H9 (cell line): ENCODE data around the gene UTP25. TPM values are rescaled to one million over a fixed set of nuclear protein-coding genes. Genes with fewer than 3 reads are reported as not detected.

ENCODE experiments used
- DNase-seq: peaks from one replicate; pipeline ENCODE4 v3.0.0-alpha.2; 2017
- H2AFZ ChIP-seq: one replicate; pipeline ENCODE4 v1.6.1; 2013; ENCODE audit warnings: mild to moderate bottlenecking, low read length, control low read depth, moderate library complexity
- H2AK5ac ChIP-seq: 2 replicates; pipeline ENCODE4 v1.6.1; 2013; ENCODE audit warnings: low read length, control low read depth, mixed read lengths; ENCODE audit not compliant: insufficient read length
- H2BK120ac ChIP-seq: one replicate; pipeline ENCODE4 v1.6.1; 2013; ENCODE audit warnings: low read depth, mild to moderate bottlenecking, low read length, control low read depth, inconsistent platforms; ENCODE audit not compliant: poor library complexity, severe bottlenecking
- H2BK12ac ChIP-seq: 2 replicates; pipeline ENCODE4 v1.6.1; 2013; ENCODE audit warnings: low read length, control low read depth, mixed read lengths, low read depth; ENCODE audit not compliant: insufficient read length
- H2BK15ac ChIP-seq: 2 replicates; pipeline ENCODE4 v1.6.1; 2013; ENCODE audit warnings: low read depth, low read length, control low read depth
- H2BK20ac ChIP-seq: one replicate; pipeline ENCODE4 v1.6.1; 2013; ENCODE audit warnings: low read depth, mild to moderate bottlenecking, low read length, control low read depth, inconsistent platforms; ENCODE audit not compliant: poor library complexity, severe bottlenecking
- H2BK5ac ChIP-seq: 2 replicates; pipeline ENCODE4 v1.6.1; 2013; ENCODE audit warnings: low read length, control low read depth, mixed read lengths; ENCODE audit not compliant: insufficient read length
- H3K14ac ChIP-seq: 2 replicates; pipeline ENCODE4 v1.6.1; 2013; ENCODE audit warnings: low read length, control low read depth; ENCODE audit not compliant: insufficient read depth
- H3K18ac ChIP-seq: 2 replicates; pipeline ENCODE4 v1.6.1; 2013; ENCODE audit warnings: low read depth, mild to moderate bottlenecking, mixed read lengths, low read length, control low read depth; ENCODE audit not compliant: insufficient read length
- H3K23ac ChIP-seq: 2 replicates; pipeline ENCODE4 v1.6.1; 2013; ENCODE audit warnings: low read length, control low read depth, mixed read lengths, low read depth; ENCODE audit not compliant: insufficient read length
- H3K23me2 ChIP-seq: 2 replicates; pipeline ENCODE4 v1.6.1; 2013; ENCODE audit warnings: low read depth, mild to moderate bottlenecking, mixed read lengths, low read length, control low read depth; ENCODE audit not compliant: insufficient read length, poor library complexity, severe bottlenecking
- H3K27ac ChIP-seq: 2 replicates; pipeline ENCODE4 v1.5.1; 2013; ENCODE audit warnings: low read length, control low read depth, mixed read lengths, low read depth; ENCODE audit not compliant: insufficient read length
- H3K27me3 ChIP-seq: 2 replicates; pipeline ENCODE4 v1.6.1; 2013; ENCODE audit warnings: low read length, control low read depth, inconsistent platforms; ENCODE audit not compliant: insufficient read depth
- H3K4ac ChIP-seq: 2 replicates; pipeline ENCODE4 v1.6.1; 2013; ENCODE audit warnings: low read depth, mild to moderate bottlenecking, control low read depth, inconsistent platforms, low read length, moderate library complexity
- H3K4me1 ChIP-seq: 2 replicates; pipeline ENCODE4 v1.6.1; 2013; ENCODE audit warnings: low read length, control low read depth, inconsistent platforms; ENCODE audit not compliant: insufficient read depth
- H3K4me2 ChIP-seq: 2 replicates; pipeline ENCODE4 v1.6.1; 2013; ENCODE audit warnings: low read length, control low read depth, mixed read lengths; ENCODE audit not compliant: insufficient read length, insufficient read depth
- H3K56ac ChIP-seq: 2 replicates; pipeline ENCODE4 v1.6.1; 2013; ENCODE audit warnings: low read depth, mild to moderate bottlenecking, mixed read lengths, low read length, control low read depth; ENCODE audit not compliant: insufficient read length
- H3K79me1 ChIP-seq: 2 replicates; pipeline ENCODE4 v1.6.1; 2013; ENCODE audit warnings: low read depth, mild to moderate bottlenecking, moderate library complexity, low read length, control low read depth, inconsistent platforms; ENCODE audit not compliant: insufficient read depth, poor library complexity, severe bottlenecking
- H3K79me2 ChIP-seq: 2 replicates; pipeline ENCODE4 v1.6.1; 2013; ENCODE audit warnings: low read length, control low read depth, inconsistent platforms; ENCODE audit not compliant: insufficient read depth
- H3K9ac ChIP-seq: 2 replicates; pipeline ENCODE4 v1.6.1; 2013; ENCODE audit warnings: low read length, control low read depth, mixed read lengths; ENCODE audit not compliant: insufficient read length; ENCODE audit errors: extremely low read depth
- H3K9me3 ChIP-seq: one replicate; pipeline ENCODE4 v1.6.1; 2013; ENCODE audit warnings: low read depth, low read length, inconsistent platforms; ENCODE audit not compliant: control insufficient read depth
- H3T11ph ChIP-seq: one replicate; pipeline ENCODE4 v1.6.1; 2013; ENCODE audit warnings: mild to moderate bottlenecking, low read length, control low read depth, inconsistent platforms
- H4K20me1 ChIP-seq: one replicate; pipeline ENCODE4 v1.6.1; 2013; ENCODE audit not compliant: control insufficient read depth, insufficient read length, insufficient read depth
- H4K5ac ChIP-seq: 2 replicates; pipeline ENCODE4 v1.6.1; 2013; ENCODE audit warnings: low read depth, mild to moderate bottlenecking, mixed read lengths, low read length, control low read depth; ENCODE audit not compliant: insufficient read length
- H4K8ac ChIP-seq: replicated peaks from 2 replicates; pipeline ENCODE4 v1.6.1; 2013; ENCODE audit warnings: low read length, control low read depth, mixed read lengths, low read depth; ENCODE audit not compliant: insufficient read length
- H4K91ac ChIP-seq: 2 replicates; pipeline ENCODE4 v1.6.1; 2013; ENCODE audit warnings: low read depth, mild to moderate bottlenecking, moderate library complexity, mixed read lengths, low read length, control low read depth; ENCODE audit not compliant: insufficient read length
- H3K27ac Mint-ChIP-seq, 3 experiments: 2 replicates in 2 of 3; 3 replicates in 1 of 3; pipeline ENCODE4 v1.8.0; 2020 to 2021; ENCODE audit warnings: mixed read lengths in 3 of 3, mild to moderate bottlenecking in 1 of 3, moderate library complexity in 1 of 3
- H3K27me3 Mint-ChIP-seq: 2 replicates; pipeline ENCODE4 v1.8.0; 2021; ENCODE audit warnings: low read depth, mild to moderate bottlenecking, moderate library complexity, mixed read lengths
- H3K36me3 Mint-ChIP-seq, 3 experiments: 2 replicates in 2 of 3; 3 replicates in 1 of 3; pipeline ENCODE4 v1.8.0; 2020 to 2021; ENCODE audit warnings: low read depth in 3 of 3, mixed read lengths in 3 of 3; ENCODE audit not compliant: insufficient read depth in 1 of 3
- H3K4me1 Mint-ChIP-seq, 2 experiments: 2 replicates each; pipeline ENCODE4 v1.8.0; 2020; ENCODE audit warnings: mixed read lengths in 2 of 2
- H3K4me3 Mint-ChIP-seq, 2 experiments: 2 replicates in 1 of 2; 3 replicates in 1 of 2; pipeline ENCODE4 v1.8.0; 2020 to 2021; ENCODE audit warnings: mild to moderate bottlenecking in 2 of 2, mixed read lengths in 2 of 2, moderate library complexity in 1 of 2
- H3K9me3 Mint-ChIP-seq, 2 experiments: 2 replicates in 1 of 2; 3 replicates in 1 of 2; pipeline ENCODE4 v1.8.0; 2020; ENCODE audit warnings: mild to moderate bottlenecking in 2 of 2, mixed read lengths in 2 of 2, moderate library complexity in 1 of 2
- WGBS: extraction: QIAGEN DNeasy Blood & Tissue Kit; methylation state at CpG from one replicate; pipeline ENCODE4 v1.1.7; 2013; ENCODE audit warnings: missing lambda C conversion rate, low lambda C conversion rate, mixed read lengths; ENCODE audit not compliant: insufficient read length; ENCODE audit errors: extremely low coverage; 5-methylcytosine and 5-hydroxymethylcytosine counted together
- total RNA-seq: library from RNA; stranded (reverse); gene quantifications from 2 replicates; pipeline ENCODE4 v1.2.1, GENCODE V29; 2021
- TF ChIP-seq, protein P1 (sequence below): fragments of 200-600 bp; sonication (generic); conservative IDR thresholded peaks from 3 replicates; pipeline ENCODE4 v1.8.0; 2021; ENCODE audit warnings: antibody characterized with exemption, mild to moderate bottlenecking

The UTP25 gene
- total RNA-seq, 1 experiment from 2014 or later: 12.9 TPM

GRCh38 chr1:209787551-209787950 is 40.2 kb upstream of the UTP25 start:
- H3K27me3 ChIP-seq: no peaks in the 10 kb centered on the region
- no peaks in the 10 kb centered on the region for H3K9me3 ChIP-seq
- no peak overlapping the region for H4K91ac ChIP-seq
- H2BK20ac ChIP-seq: no peak overlapping the region
- Mint-ChIP-seq H3K9me3 (no peaks in the 10 kb centered on the region; a peak in 1 of 5 replicates), H3K36me3 (peaks cover 0 to 63% (median 49%) of the 10 kb centered on the region in 3 experiments; a peak in 5 of 7 replicates), H3K4me3 (no peak overlapping the region), H3K27me3 (peaks cover 8% of the 10 kb centered on the region), H3K4me1 (peaks cover 10 to 14% of the 10 kb centered on the region in 2 experiments), H3K27ac (no peak overlapping the region)
- H3K23me2 ChIP-seq: no peaks in the 10 kb centered on the region
- H2BK15ac ChIP-seq: no peak overlapping the region
- H3K79me1 ChIP-seq: no peaks in the 10 kb centered on the region
- no CpG with 5 or more reads among the region's 2 CpGs for WGBS
- H3K18ac ChIP-seq: no peak overlapping the region
- no peak overlapping the region for H3K23ac ChIP-seq
- H4K20me1 ChIP-seq: no peaks in the 10 kb centered on the region
- H3T11ph ChIP-seq: no peak overlapping the region
- no peak overlapping the region for H2BK120ac ChIP-seq
- TF ChIP-seq, protein P1, sequence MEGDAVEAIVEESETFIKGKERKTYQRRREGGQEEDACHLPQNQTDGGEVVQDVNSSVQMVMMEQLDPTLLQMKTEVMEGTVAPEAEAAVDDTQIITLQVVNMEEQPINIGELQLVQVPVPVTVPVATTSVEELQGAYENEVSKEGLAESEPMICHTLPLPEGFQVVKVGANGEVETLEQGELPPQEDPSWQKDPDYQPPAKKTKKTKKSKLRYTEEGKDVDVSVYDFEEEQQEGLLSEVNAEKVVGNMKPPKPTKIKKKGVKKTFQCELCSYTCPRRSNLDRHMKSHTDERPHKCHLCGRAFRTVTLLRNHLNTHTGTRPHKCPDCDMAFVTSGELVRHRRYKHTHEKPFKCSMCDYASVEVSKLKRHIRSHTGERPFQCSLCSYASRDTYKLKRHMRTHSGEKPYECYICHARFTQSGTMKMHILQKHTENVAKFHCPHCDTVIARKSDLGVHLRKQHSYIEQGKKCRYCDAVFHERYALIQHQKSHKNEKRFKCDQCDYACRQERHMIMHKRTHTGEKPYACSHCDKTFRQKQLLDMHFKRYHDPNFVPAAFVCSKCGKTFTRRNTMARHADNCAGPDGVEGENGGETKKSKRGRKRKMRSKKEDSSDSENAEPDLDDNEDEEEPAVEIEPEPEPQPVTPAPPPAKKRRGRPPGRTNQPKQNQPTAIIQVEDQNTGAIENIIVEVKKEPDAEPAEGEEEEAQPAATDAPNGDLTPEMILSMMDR: no peak
- no peak overlapping the region for H3K56ac ChIP-seq
- no peak overlapping the region for H2BK5ac ChIP-seq
- no peak overlapping the region for H3K9ac ChIP-seq
- no peak overlapping the region for H3K4me2 ChIP-seq
- H4K5ac ChIP-seq: no peak overlapping the region
- H3K27ac ChIP-seq: no peak overlapping the region
- no peak overlapping the region for H2AFZ ChIP-seq
- DNase-seq: no peak
- no peak overlapping the region for H2AK5ac ChIP-seq
- no peak overlapping the region for H3K4ac ChIP-seq
- no peaks in the 10 kb centered on the region; the same call in 1 of the 2 replicates for H3K79me2 ChIP-seq
- H3K4me1 ChIP-seq: no peaks in the 10 kb centered on the region
- H4K8ac ChIP-seq: no peak overlapping the region
- H2BK12ac ChIP-seq: no peak overlapping the region
- no peak overlapping the region for H3K14ac ChIP-seq
